ENCODE results near the gene RNF217.

- no peak for TF ChIP-seq POLR2A (IDR thresholded peaks at IDR 0.05)
- TF ChIP-seq, protein P1, sequence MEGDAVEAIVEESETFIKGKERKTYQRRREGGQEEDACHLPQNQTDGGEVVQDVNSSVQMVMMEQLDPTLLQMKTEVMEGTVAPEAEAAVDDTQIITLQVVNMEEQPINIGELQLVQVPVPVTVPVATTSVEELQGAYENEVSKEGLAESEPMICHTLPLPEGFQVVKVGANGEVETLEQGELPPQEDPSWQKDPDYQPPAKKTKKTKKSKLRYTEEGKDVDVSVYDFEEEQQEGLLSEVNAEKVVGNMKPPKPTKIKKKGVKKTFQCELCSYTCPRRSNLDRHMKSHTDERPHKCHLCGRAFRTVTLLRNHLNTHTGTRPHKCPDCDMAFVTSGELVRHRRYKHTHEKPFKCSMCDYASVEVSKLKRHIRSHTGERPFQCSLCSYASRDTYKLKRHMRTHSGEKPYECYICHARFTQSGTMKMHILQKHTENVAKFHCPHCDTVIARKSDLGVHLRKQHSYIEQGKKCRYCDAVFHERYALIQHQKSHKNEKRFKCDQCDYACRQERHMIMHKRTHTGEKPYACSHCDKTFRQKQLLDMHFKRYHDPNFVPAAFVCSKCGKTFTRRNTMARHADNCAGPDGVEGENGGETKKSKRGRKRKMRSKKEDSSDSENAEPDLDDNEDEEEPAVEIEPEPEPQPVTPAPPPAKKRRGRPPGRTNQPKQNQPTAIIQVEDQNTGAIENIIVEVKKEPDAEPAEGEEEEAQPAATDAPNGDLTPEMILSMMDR (IDR thresholded peaks at IDR 0.05) = no peak
Observed at GRCh38 chr6:125077453-125077852, 115.2 kb downstream of the RNF217 start.

Measured in body of pancreas (tissue), 4 donors.